ENCODE results near the gene MORC2. TPM values are rescaled to one million over a fixed set of nuclear protein-coding genes. Genes with fewer than 3 reads are reported as not detected.

Gene MORC2
- total and polyA plus RNA-seq, 9 of the 15 experiments (the other 6 are each of a cell fraction or from before 2014, with no cell fraction given), result 3.3 to 34.7 (median 16.7) TPM

GRCh38 chr22:30930228-30930627, 38.3 kb downstream of the MORC2 start:
- Histone ChIP-seq H3K9me3 (replicated peaks; ENCODE audit: control insufficient read depth, insufficient read depth, low read depth, low read length) (no peaks in the 10 kb centered on the region), H3K27ac (ENCODE audit: extremely low read depth, low read depth, low read length) (no peak overlapping the region), H3K4me2 (ENCODE audit: insufficient read depth, low read length) (no peak overlapping the region), H3K9ac (ENCODE audit: insufficient read depth in 1 of 2, low read depth in 2 of 2, low read length in 2 of 2) (no peak overlapping the region), H3K4me1 (replicated peaks in 1 of 2; ENCODE audit: control insufficient read depth in 2 of 2, insufficient read depth in 2 of 2, low read length in 2 of 2) (no peaks in the 10 kb centered on the region), H3K27me3 (ENCODE audit: control insufficient read depth in 2 of 2, insufficient read depth in 2 of 2, low read length in 2 of 2) (no peaks in the 10 kb centered on the region), H2AFZ (ENCODE audit: low read depth, low read length) (no peak overlapping the region), H3K4me3 (no peak overlapping the region), H3K9me1 (ENCODE audit: control insufficient read depth, insufficient read depth, low read length) (no peaks in the 10 kb centered on the region), H3K79me2 (ENCODE audit: control insufficient read depth, insufficient read depth, low read length) (no peaks in the 10 kb centered on the region), H4K20me1 (replicated peaks; ENCODE audit: control insufficient read depth, insufficient read depth, low read length) (no peaks in the 10 kb centered on the region), H3K36me3 (ENCODE audit: control insufficient read depth, insufficient read depth, low read length) (peaks cover 95% of the 10 kb centered on the region; the same call in 2 of the 3 replicates)
- POLR2A ChIA-PET, result no interaction called here
- FAIRE-seq (no peak), DNase-seq (ENCODE audit: extremely low read depth in 1 of 4, low spot score in 3 of 4) (no peak), ATAC-seq (no peak)
- BruUV-seq (replicated peaks), result no TSS peak
- intact Hi-C loops (cut with micrococcal nuclease) (no loop called here), in situ Hi-C loops (cut with MboI) (no loop called here)
- 91% methylated on average over 3 of the region's 3 CpGs for WGBS (ENCODE audit: insufficient coverage, low coverage, missing lambda C conversion rate)
- CTCF ChIA-PET (ENCODE audit: low intra/inter-chr PET ratio), result no interaction called here
- no peak for TF ChIP-seq ZNF174 (CRISPR knock-in tag; IDR thresholded peaks at IDR 0.05)
- TF ChIP-seq NCOA1 (IDR thresholded peaks at IDR 0.05; ENCODE audit: low read depth), result no peak
- no peak for TF ChIP-seq NR4A1 (CRISPR knock-in tag; IDR thresholded peaks at IDR 0.05)
- TF ChIP-seq NR4A1 (tag; IDR thresholded peaks at IDR 0.05), result no peak
- no peak for TF ChIP-seq TEAD1 (CRISPR knock-in tag; IDR thresholded peaks at IDR 0.05)
- no peak for TF ChIP-seq KLF1 (tag; IDR thresholded peaks at IDR 0.05)
- TF ChIP-seq LARP7 (IDR thresholded peaks at IDR 0.05), result no peak
- TF ChIP-seq, protein P1, sequence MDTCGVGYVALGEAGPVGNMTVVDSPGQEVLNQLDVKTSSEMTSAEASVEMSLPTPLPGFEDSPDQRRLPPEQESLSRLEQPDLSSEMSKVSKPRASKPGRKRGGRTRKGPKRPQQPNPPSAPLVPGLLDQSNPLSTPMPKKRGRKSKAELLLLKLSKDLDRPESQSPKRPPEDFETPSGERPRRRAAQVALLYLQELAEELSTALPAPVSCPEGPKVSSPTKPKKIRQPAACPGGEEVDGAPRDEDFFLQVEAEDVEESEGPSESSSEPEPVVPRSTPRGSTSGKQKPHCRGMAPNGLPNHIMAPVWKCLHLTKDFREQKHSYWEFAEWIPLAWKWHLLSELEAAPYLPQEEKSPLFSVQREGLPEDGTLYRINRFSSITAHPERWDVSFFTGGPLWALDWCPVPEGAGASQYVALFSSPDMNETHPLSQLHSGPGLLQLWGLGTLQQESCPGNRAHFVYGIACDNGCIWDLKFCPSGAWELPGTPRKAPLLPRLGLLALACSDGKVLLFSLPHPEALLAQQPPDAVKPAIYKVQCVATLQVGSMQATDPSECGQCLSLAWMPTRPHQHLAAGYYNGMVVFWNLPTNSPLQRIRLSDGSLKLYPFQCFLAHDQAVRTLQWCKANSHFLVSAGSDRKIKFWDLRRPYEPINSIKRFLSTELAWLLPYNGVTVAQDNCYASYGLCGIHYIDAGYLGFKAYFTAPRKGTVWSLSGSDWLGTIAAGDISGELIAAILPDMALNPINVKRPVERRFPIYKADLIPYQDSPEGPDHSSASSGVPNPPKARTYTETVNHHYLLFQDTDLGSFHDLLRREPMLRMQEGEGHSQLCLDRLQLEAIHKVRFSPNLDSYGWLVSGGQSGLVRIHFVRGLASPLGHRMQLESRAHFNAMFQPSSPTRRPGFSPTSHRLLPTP (IDR thresholded peaks at IDR 0.05; ENCODE audit: borderline replicate concordance, extremely low read depth, insufficient read length), result no peak
- TF ChIP-seq NFIC (IDR thresholded peaks at IDR 0.05), result no peak
- no peak for TF ChIP-seq TAF7 (tag; IDR thresholded peaks at IDR 0.05)
- no peak for TF ChIP-seq SP1 (CRISPR knock-in tag; IDR thresholded peaks at IDR 0.05)
- TF ChIP-seq TRIM28 (IDR thresholded peaks at IDR 0.05), result no peak
- TF ChIP-seq, protein P2, sequence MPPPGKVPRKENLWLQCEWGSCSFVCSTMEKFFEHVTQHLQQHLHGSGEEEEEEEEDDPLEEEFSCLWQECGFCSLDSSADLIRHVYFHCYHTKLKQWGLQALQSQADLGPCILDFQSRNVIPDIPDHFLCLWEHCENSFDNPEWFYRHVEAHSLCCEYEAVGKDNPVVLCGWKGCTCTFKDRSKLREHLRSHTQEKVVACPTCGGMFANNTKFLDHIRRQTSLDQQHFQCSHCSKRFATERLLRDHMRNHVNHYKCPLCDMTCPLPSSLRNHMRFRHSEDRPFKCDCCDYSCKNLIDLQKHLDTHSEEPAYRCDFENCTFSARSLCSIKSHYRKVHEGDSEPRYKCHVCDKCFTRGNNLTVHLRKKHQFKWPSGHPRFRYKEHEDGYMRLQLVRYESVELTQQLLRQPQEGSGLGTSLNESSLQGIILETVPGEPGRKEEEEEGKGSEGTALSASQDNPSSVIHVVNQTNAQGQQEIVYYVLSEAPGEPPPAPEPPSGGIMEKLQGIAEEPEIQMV (tag; conservative IDR thresholded peaks at IDR 0.05; ENCODE audit: low read depth), result no peak
- no peak for TF ChIP-seq ZNF639 (CRISPR knock-in tag; conservative IDR thresholded peaks at IDR 0.05 in 1 of 2, IDR thresholded peaks at IDR 0.05 in 1 of 2)
- no peak for TF ChIP-seq E2F6 (IDR thresholded peaks at IDR 0.05; ENCODE audit: borderline replicate concordance in 1 of 2, extremely low read depth in 1 of 2, insufficient read depth in 1 of 2, insufficient read length in 1 of 2, low read depth in 1 of 2, low read length in 1 of 2, poor library complexity in 1 of 2, severe bottlenecking in 1 of 2)
- no peak for TF ChIP-seq KHSRP (IDR thresholded peaks at IDR 0.05)
- no peak for TF ChIP-seq SREBF1 (IDR thresholded peaks at IDR 0.05; ENCODE audit: borderline replicate concordance, low read depth, low read length)
- no peak for TF ChIP-seq TCFL5 (CRISPR knock-in tag; conservative IDR thresholded peaks at IDR 0.05)

All from K562 (cell line).